Neural cell (in vitro differentiated cells): ENCODE measurements around the gene NUB1. TPM values are rescaled to one million over a fixed set of nuclear protein-coding genes. Genes with fewer than 3 reads are reported as not detected.

Experiments used
- H2AFZ ChIP-seq: fragments of 200-600, 300-800 bp; sonication (generic), shearing (Covaris generic); 2 replicates; pipeline ENCODE4 v1.6.0; 2014; ENCODE audit warnings: low read depth, mild to moderate bottlenecking, antibody characterized with exemption, low read length, moderate library complexity
- H3F3A ChIP-seq: fragments of 200-600 bp; shearing (Covaris generic); 2 replicates; pipeline ENCODE4 v1.6.1; 2016; ENCODE audit warnings: mild to moderate bottlenecking, moderate library complexity, mixed read lengths, antibody characterized with exemption, low read length; ENCODE audit not compliant: insufficient read depth, poor library complexity, severe bottlenecking
- H3K27ac ChIP-seq: fragments of 200-600, 300-800 bp; sonication (generic), shearing (Covaris generic); 2 replicates; pipeline ENCODE4 v1.5.1; 2014; ENCODE audit warnings: mild to moderate bottlenecking, low read length, moderate library complexity
- H3K27me3 ChIP-seq: fragments of 300-800, 200-600 bp; sonication (generic), shearing (Covaris generic); 2 replicates; pipeline ENCODE4 v1.6.0; 2014; ENCODE audit warnings: mild to moderate bottlenecking, low read depth, low read length, moderate library complexity; ENCODE audit not compliant: insufficient read depth
- H3K36me3 ChIP-seq: fragments of 300-800, 200-600 bp; sonication (generic), shearing (Covaris generic); 2 replicates; pipeline ENCODE4 v1.5.1; 2014; ENCODE audit warnings: mild to moderate bottlenecking, antibody characterized with exemption, low read length, moderate library complexity; ENCODE audit not compliant: insufficient read depth
- H3K4me2 ChIP-seq: fragments of 300-800, 200-600 bp; sonication (generic), shearing (Covaris generic); 2 replicates; pipeline ENCODE4 v1.6.0; 2014; ENCODE audit warnings: mild to moderate bottlenecking, low read length
- H3K4me3 ChIP-seq: fragments of 300-800, 200-600 bp; sonication (generic), shearing (Covaris generic); 2 replicates; pipeline ENCODE4 v1.5.1; 2014; ENCODE audit warnings: mild to moderate bottlenecking, low read length, moderate library complexity
- H3K79me2 ChIP-seq: fragments of 200-600 bp; shearing (Covaris generic); replicated peaks from 2 replicates; pipeline ENCODE4 v1.6.0; 2014; ENCODE audit warnings: mild to moderate bottlenecking, low read length, moderate library complexity; ENCODE audit not compliant: insufficient read depth
- H3K9ac ChIP-seq: fragments of 300-800, 200-600 bp; sonication (generic), shearing (Covaris generic); 2 replicates; pipeline ENCODE4 v1.6.1; 2016; ENCODE audit warnings: mild to moderate bottlenecking, low read length, mixed read lengths
- H3K9me2 ChIP-seq: fragments of 200-600 bp; shearing (Covaris generic); 2 replicates; pipeline ENCODE4 v1.6.1; 2016; ENCODE audit warnings: mild to moderate bottlenecking, low read length, mixed read lengths; ENCODE audit not compliant: insufficient read depth
- H3K9me3 ChIP-seq: fragments of 200-600, 300-800 bp; sonication (generic), shearing (Covaris generic); 2 replicates; pipeline ENCODE4 v1.6.1; 2016; ENCODE audit warnings: mild to moderate bottlenecking, mixed run types, low read length, moderate library complexity, mixed read lengths
- H4K20me1 ChIP-seq: fragments of 200-600 bp; shearing (Covaris generic); 2 replicates; pipeline ENCODE4 v1.6.1; 2016; ENCODE audit warnings: mild to moderate bottlenecking, mixed run types; ENCODE audit not compliant: insufficient read depth
- CTCF ChIP-seq: fragments of 450-650 bp; IDR thresholded peaks from 2 replicates; pipeline ENCODE4 v1.5.1; 2014; ENCODE audit warnings: antibody characterized with exemption, mild to moderate bottlenecking, moderate library complexity; ENCODE audit not compliant: poor library complexity, severe bottlenecking
- EP300 ChIP-seq: fragments of 450-650 bp; conservative IDR thresholded peaks from 2 replicates; pipeline ENCODE4 v1.6.1; 2014; ENCODE audit warnings: antibody characterized with exemption, mild to moderate bottlenecking, moderate library complexity; ENCODE audit not compliant: poor library complexity, severe bottlenecking
- EZH2 ChIP-seq: fragments of 200-600, 300-800 bp; shearing (Covaris generic), sonication (generic); IDR thresholded peaks from 2 replicates; pipeline ENCODE4 v1.6.1; 2014; ENCODE audit warnings: antibody characterized with exemption, low read length, borderline replicate concordance, mild to moderate bottlenecking; ENCODE audit not compliant: insufficient read depth, poor library complexity, severe bottlenecking
- MXI1 ChIP-seq: fragments of 450-650 bp; conservative IDR thresholded peaks from 2 replicates; pipeline ENCODE4 v1.6.1; 2014; ENCODE audit warnings: antibody characterized with exemption, mild to moderate bottlenecking; ENCODE audit not compliant: poor library complexity, severe bottlenecking
- POLR2AphosphoS5 ChIP-seq: IDR thresholded peaks from 2 replicates; pipeline ENCODE4 v1.6.1; 2012
- RAD21 ChIP-seq: fragments of 450-650 bp; conservative IDR thresholded peaks from 2 replicates; pipeline ENCODE4 v1.6.1; 2014; ENCODE audit warnings: antibody characterized with exemption, mild to moderate bottlenecking, moderate library complexity
- REST ChIP-seq: IDR thresholded peaks from 2 replicates; pipeline ENCODE4 v1.6.1; 2012; ENCODE audit warnings: borderline replicate concordance
- SMC3 ChIP-seq: fragments of 450-650 bp; conservative IDR thresholded peaks from 2 replicates; pipeline ENCODE4 v1.6.1; 2014; ENCODE audit warnings: antibody characterized with exemption, mild to moderate bottlenecking, moderate library complexity; ENCODE audit not compliant: poor library complexity
- TAF1 ChIP-seq: IDR thresholded peaks from 2 replicates; pipeline ENCODE4 v1.6.1; 2012; ENCODE audit warnings: low read depth
- polyA plus RNA-seq: library from polyadenylated mRNA; depleted of rRNA; stranded (reverse); fragments of >200 nt; gene quantifications from 2 replicates; pipeline ENCODE4 v1.2.3, GENCODE V29; 2014

NUB1 gene
- polyA plus RNA-seq, 1 donor from 2014 or later: 48.4 TPM

- H3K9me3 ChIP-seq: no peaks in the 10 kb centered on the region
- H3K27me3 ChIP-seq: peaks cover 6% of the 10 kb centered on the region
- H3K9me2 ChIP-seq: no peaks in the 10 kb centered on the region
- no peak overlapping the region for H3K9ac ChIP-seq
- H3K27ac ChIP-seq: no peak overlapping the region
- no peaks in the 10 kb centered on the region for H3K79me2 ChIP-seq
- H3K36me3 ChIP-seq: no peaks in the 10 kb centered on the region
- H3K4me2 ChIP-seq: no peak overlapping the region
- H4K20me1 ChIP-seq: no peaks in the 10 kb centered on the region
- no peak overlapping the region for H3K4me3 ChIP-seq
- H2AFZ ChIP-seq: no peak overlapping the region
- no peak for TF ChIP-seq REST
- no peak for TF ChIP-seq EZH2
- no peak for TF ChIP-seq CTCF
- no peak for TF ChIP-seq MXI1
- H3F3A ChIP-seq: no peaks in the 10 kb centered on the region
Observed at GRCh38 chr7:151405056-151405455, 63.4 kb downstream of the NUB1 start.

- Histone ChIP-seq H3K4me3 (no peak overlapping the region), H4K20me1 (no peaks in the 10 kb centered on the region), H3K4me2 (no peak overlapping the region), H3K27me3 (peaks cover 6% of the 10 kb centered on the region), H3K36me3 (no peaks in the 10 kb centered on the region), H3K27ac (no peak overlapping the region), H3K79me2 (no peaks in the 10 kb centered on the region), H3K9me3 (no peaks in the 10 kb centered on the region), H3K9me2 (no peaks in the 10 kb centered on the region), H3F3A (no peaks in the 10 kb centered on the region), H3K9ac (no peak overlapping the region), H2AFZ (no peak overlapping the region)
- TF ChIP-seq MXI1: no peak
- no peak for TF ChIP-seq CTCF
- no peak for TF ChIP-seq EZH2
- TF ChIP-seq TAF1: no peak
- no peak for TF ChIP-seq RAD21
- no peak for TF ChIP-seq SMC3
- no peak for TF ChIP-seq EP300
- TF ChIP-seq REST: no peak
- no peak for TF ChIP-seq POLR2AphosphoS5
Observed at GRCh38 chr7:151405588-151405987, 64.0 kb downstream of the NUB1 start.
